Measurements from ENCODE around the gene TLR9. TPM values are rescaled to one million over a fixed set of nuclear protein-coding genes. Genes with fewer than 3 reads are reported as not detected.

Gene TLR9
- total RNA-seq, 1 experiment from 2014 or later: not detected

DNA sequence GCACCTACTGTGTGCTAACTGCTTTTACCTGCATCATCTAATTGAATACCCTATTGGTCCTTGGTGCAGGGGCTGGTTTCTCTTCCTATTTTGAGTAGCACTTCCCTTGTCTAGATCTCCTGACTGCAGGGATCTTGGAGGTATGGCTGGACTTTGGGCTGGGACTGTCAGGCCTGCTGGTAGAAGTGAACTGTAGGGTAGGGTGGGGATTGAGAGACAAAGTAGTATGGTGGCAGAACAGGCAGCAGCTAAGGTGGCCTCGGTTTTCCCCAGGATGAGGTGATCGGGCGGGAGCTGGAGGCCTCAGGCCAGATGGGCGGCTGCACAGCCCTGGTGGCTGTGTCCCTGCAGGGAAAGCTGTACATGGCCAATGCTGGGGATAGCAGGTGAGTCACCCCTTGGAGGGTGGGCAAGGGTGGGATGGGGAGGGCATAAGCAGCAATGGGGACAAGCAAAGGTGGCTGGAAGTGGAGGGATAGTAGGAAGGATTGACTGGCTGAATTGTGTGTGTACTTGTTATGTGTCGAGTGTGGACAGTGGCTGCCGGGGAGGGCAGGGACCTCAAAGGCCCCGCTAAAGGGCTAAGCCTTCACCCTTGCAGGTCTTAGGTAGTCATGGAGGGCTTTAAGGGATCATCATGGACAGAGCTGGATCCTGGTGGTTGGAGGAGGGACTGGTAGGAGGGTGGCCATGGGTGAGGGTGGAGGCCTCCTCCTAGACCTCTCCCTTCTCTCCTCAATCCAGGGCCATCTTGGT, 22.1 kb upstream of the TLR9 start:
- Histone ChIP-seq H3K79me1 (ENCODE audit: insufficient read depth, low read depth, low read length, poor library complexity, severe bottlenecking) (no peaks in the 10 kb centered on the region), H3K79me2 (ENCODE audit: insufficient read depth, low read length) (no peaks in the 10 kb centered on the region), H3T11ph (ENCODE audit: low read length) (no peak overlapping the region), H3K27me3 (ENCODE audit: insufficient read depth, low read length) (peaks cover 14% of the 10 kb centered on the region; the same call in 1 of the 2 replicates), H2AFZ (ENCODE audit: low read length) (no peak overlapping the region), H3K27ac (ENCODE audit: insufficient read length, low read depth, low read length) (no peak overlapping the region), H3K4me1 (ENCODE audit: insufficient read depth, low read length) (no peaks in the 10 kb centered on the region), H2BK120ac (ENCODE audit: low read depth, low read length, poor library complexity, severe bottlenecking) (no peak overlapping the region), H3K14ac (ENCODE audit: insufficient read depth, low read length) (no peak overlapping the region), H2BK5ac (ENCODE audit: insufficient read length, low read length) (no peak overlapping the region), H2BK15ac (ENCODE audit: low read depth, low read length) (no peak overlapping the region), H3K23me2 (ENCODE audit: insufficient read length, low read depth, low read length, poor library complexity, severe bottlenecking) (peaks cover 3% of the 10 kb centered on the region), H4K91ac (ENCODE audit: insufficient read length, low read depth, low read length) (no peak overlapping the region), H3K18ac (ENCODE audit: insufficient read length, low read depth, low read length) (no peak overlapping the region), H4K20me1 (ENCODE audit: control insufficient read depth, insufficient read depth, insufficient read length) (no peaks in the 10 kb centered on the region), H2AK5ac (ENCODE audit: insufficient read length, low read length) (no peak overlapping the region), H3K4me2 (ENCODE audit: insufficient read depth, insufficient read length, low read length) (no peak overlapping the region), H2BK12ac (ENCODE audit: insufficient read length, low read depth, low read length) (no peak overlapping the region), H3K9me3 (ENCODE audit: control insufficient read depth, low read depth, low read length) (no peaks in the 10 kb centered on the region), H3K9ac (ENCODE audit: extremely low read depth, insufficient read length, low read length) (no peak overlapping the region), H3K23ac (ENCODE audit: insufficient read length, low read depth, low read length) (no peak overlapping the region), H2BK20ac (ENCODE audit: low read depth, low read length, poor library complexity, severe bottlenecking) (no peak overlapping the region), H4K5ac (ENCODE audit: insufficient read length, low read depth, low read length) (no peak overlapping the region), H3K4ac (ENCODE audit: low read depth, low read length) (no peak overlapping the region), H3K56ac (ENCODE audit: insufficient read length, low read depth, low read length) (no peak overlapping the region), H4K8ac (replicated peaks; ENCODE audit: insufficient read length, low read depth, low read length) (no peak overlapping the region)
- peaks cover 0 to 5% of the 10 kb centered on the region in 2 experiments; a peak in 2 of 5 replicates for H3K9me3 Mint-ChIP-seq
- H3K4me3 Mint-ChIP-seq: no peak overlapping the region; a peak in 1 of 5 replicates
- peaks cover 43% of the 10 kb centered on the region for H3K27me3 Mint-ChIP-seq (ENCODE audit: low read depth)
- no peak for DNase-seq
- H3K36me3 Mint-ChIP-seq (ENCODE audit: insufficient read depth in 1 of 3, low read depth in 3 of 3): peaks cover 2 to 42% (median 6%) of the 10 kb centered on the region in 3 experiments; a peak in 4 of 7 replicates
- no peak for TF ChIP-seq CTCF (conservative IDR thresholded peaks at IDR 0.05)
- no peak overlapping the region for H3K27ac Mint-ChIP-seq
- peaks cover 0 to 10% of the 10 kb centered on the region in 2 experiments; a peak in 3 of 4 replicates for H3K4me1 Mint-ChIP-seq
- WGBS (ENCODE audit: extremely low coverage, insufficient read length, low lambda C conversion rate): no CpG with 5 or more reads among the region's 7 CpGs
